Esophagus muscularis mucosa (tissue), 4 donors: Measurements from ENCODE around the gene DOCK8.

Experiments
- CTCF ChIP-seq, 3 experiments: fragments of 200-600 bp in 2 of 3; fragments of 450-650 bp in 1 of 3; sonication (generic) in 2 of 3; IDR thresholded peaks; one replicate each; pipeline ENCODE4 v1.5.1; 2017 to 2019; ENCODE audit warnings: antibody characterized with exemption in 3 of 3, mild to moderate bottlenecking in 2 of 3, moderate library complexity in 1 of 3
- EP300 ChIP-seq: sonication (generic); formaldehyde crosslinking; IDR thresholded peaks from one replicate; pipeline ENCODE4 v1.6.1; 2017; ENCODE audit warnings: antibody characterized with exemption
- POLR2A ChIP-seq: fragments of 450-650 bp; IDR thresholded peaks from one replicate; pipeline ENCODE4 v1.6.1; 2017; ENCODE audit warnings: antibody characterized with exemption, moderate library complexity, mild to moderate bottlenecking, low read depth

- TF ChIP-seq CTCF (IDR thresholded peaks at IDR 0.05) (no peak), EP300 (no peak), POLR2A (no peak)
Observed at GRCh38 chr9:209143-209758, 5.4 kb upstream of the DOCK8 start.
